Renal pelvis (tissue), 4 donors: ENCODE measurements around the gene SLC17A4. TPM values are rescaled to one million over a fixed set of nuclear protein-coding genes. Genes with fewer than 3 reads are reported as not detected.

Experiments
- DNase-seq: peaks from one replicate; pipeline ENCODE4 v3.0.0-alpha.2; 2013
- polyA plus RNA-seq, 3 donors: library from polyadenylated mRNA; unstranded; fragments of 120-200 nt; gene quantifications; one replicate each; pipeline ENCODE4 v1.2.1, GENCODE V29; 2013; ENCODE audit not compliant: insufficient read length in 3 of 3

The SLC17A4 gene
- polyA plus RNA-seq, 3 donors, result 1.4 to 2.7 (median 2.2) TPM

DNA sequence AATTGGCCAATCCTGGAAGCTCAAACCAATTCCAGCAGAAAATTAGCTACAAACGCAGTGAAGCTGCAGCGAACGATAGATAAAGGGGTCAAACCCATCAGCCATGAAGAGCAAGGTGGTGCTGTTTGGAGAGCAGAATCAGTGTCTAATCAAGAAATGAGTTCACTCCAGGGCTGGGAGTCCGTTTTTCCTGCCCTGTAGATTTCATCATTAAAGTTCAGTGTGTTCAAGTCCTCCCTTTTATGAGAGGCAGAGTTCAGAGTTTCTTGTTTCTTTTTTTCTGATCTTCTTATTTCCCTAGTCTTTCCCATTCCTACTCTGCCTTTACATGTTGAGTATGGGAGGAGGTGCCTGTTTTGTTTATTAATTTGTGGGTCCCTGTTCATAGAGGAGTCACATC is 46.9 kb downstream of the SLC17A4 start:
- no peak for DNase-seq

- no peak for DNase-seq
Measured at GRCh38 chr6:25804804-25805203, 50.3 kb downstream of the SLC17A4 start.

DNA sequence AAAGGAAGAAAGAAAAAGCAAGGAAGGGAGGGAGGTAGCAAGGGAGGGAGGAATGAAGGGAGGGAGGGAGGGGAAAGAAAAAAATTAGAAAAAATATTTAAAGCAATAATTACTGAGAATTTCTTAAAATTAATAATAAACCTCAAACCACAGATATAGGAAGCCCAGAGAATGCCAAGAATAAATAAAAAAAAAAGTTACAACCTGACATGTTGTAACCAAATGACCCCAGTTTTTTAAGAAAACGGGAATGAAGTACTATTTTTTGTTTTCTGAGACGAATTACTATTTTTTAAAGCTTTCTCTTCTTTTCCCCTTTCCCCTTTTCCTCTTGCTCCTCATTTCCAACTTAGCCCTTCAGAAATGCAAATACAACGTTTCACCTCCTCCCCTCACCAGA is 60.7 kb downstream of the SLC17A4 start:
- no peak for DNase-seq

GRCh38 chr6:25816252-25816651 is 61.7 kb downstream of the SLC17A4 start:
- DNase-seq, result no peak

DNA sequence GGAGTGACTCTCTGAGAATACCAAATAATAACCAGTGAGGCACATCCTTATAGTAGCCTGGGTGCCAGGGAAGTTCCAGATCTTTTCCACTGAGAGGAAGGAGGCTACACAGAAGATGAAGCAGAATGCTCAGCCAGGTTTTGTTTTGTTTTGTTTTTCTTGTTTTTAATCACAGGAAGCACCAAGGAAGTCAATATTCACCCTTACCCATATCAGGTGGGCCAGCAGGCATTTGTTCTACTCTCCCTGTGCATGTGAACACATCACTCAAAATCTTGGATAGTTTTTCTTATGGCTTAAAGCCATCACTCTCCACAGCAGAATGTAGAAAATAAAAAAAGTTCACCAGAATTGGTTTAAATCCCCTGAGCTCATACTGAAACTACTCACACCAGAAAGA is 66.8 kb downstream of the SLC17A4 start:
- DNase-seq, result no peak

DNA sequence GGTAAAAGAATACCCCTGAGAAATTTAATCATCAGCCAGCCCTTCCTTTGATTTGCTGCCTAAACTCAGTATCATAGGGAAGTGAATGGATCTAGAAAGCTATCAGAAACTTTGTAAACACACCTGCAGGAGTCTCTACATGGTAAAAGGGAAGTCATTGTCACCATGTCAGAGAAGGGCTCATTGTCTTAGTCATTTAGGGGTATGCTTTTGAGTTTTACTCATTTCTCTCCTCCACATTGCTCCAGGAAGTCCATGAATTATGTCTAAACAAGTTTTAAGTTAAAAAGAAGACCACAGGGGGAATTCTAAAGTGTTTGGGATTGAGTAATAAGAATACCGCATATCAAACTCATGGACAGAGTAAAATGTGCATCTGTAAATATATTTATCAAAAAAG is 74.8 kb downstream of the SLC17A4 start:
- DNase-seq, result no peak

GRCh38 chr6:25830458-25830857 is 75.9 kb downstream of the SLC17A4 start:
- DNase-seq, result no peak

Other genes starting within 250 kb of the SLC17A4 start
- under 1 TPM; 0.12 to 0.22 (median 0.21) TPM for gene SCGN, start 102.5 kb upstream of the SLC17A4 start, polyA plus RNA-seq
- gene SLC17A1, start 77.3 kb downstream of the SLC17A4 start, polyA plus RNA-seq, result 10 to 100 TPM; 24.6 to 36.0 (median 32.8) TPM
- 1 to 10 TPM in 1 of 3 donors, under 1 TPM in 2; 0.47 to 1.2 (median 0.95) TPM for gene SLC17A3, start 119.5 kb downstream of the SLC17A4 start, polyA plus RNA-seq
- gene SLC17A2, start 175.9 kb downstream of the SLC17A4 start, polyA plus RNA-seq, result 1 to 10 TPM in 1 of 3 donors, under 1 TPM in 2; 0.43 to 1.0 (median 0.74) TPM
- 10 to 100 TPM in 2 of 3 donors, 1 to 10 TPM in 1; 9.2 to 16.7 (median 11.9) TPM for gene TRIM38, start 208.1 kb downstream of the SLC17A4 start, polyA plus RNA-seq